Kidney epithelial cell (primary cell): Measurements from ENCODE around the gene OPCML. TPM values are rescaled to one million over a fixed set of nuclear protein-coding genes. Genes with fewer than 3 reads are reported as not detected.

Source experiments
- DNase-seq: peaks from one replicate; pipeline ENCODE4 v3.0.0-alpha.2; 2010; ENCODE audit warnings: low read depth
- H3K27me3 ChIP-seq: 2 replicates; pipeline ENCODE4 v1.6.0; 2011; ENCODE audit warnings: low read length; ENCODE audit not compliant: control insufficient read depth, insufficient read depth
- H3K36me3 ChIP-seq: 2 replicates; pipeline ENCODE4 v1.5.1; 2011; ENCODE audit warnings: low read length; ENCODE audit not compliant: control insufficient read depth, insufficient read depth
- H3K4me3 ChIP-seq: 2 replicates; pipeline ENCODE4 v1.5.1; 2011; ENCODE audit warnings: low read depth, mild to moderate bottlenecking, control low read depth, low read length
- CTCF ChIP-seq: IDR thresholded peaks from 2 replicates; pipeline ENCODE4 v1.5.1; 2011; ENCODE audit warnings: mild to moderate bottlenecking, moderate library complexity, low read length, control low read depth, inconsistent platforms; ENCODE audit not compliant: insufficient read depth, poor library complexity, severe bottlenecking
- total RNA-seq: library from RNA; depleted of rRNA; stranded (reverse); fragments of >200 nt; gene quantifications from 2 replicates; pipeline ENCODE4 v1.2.3, GENCODE V29; 2015

OPCML gene
- total RNA-seq, 1 donor from 2014 or later = under 0.01 TPM

DNA sequence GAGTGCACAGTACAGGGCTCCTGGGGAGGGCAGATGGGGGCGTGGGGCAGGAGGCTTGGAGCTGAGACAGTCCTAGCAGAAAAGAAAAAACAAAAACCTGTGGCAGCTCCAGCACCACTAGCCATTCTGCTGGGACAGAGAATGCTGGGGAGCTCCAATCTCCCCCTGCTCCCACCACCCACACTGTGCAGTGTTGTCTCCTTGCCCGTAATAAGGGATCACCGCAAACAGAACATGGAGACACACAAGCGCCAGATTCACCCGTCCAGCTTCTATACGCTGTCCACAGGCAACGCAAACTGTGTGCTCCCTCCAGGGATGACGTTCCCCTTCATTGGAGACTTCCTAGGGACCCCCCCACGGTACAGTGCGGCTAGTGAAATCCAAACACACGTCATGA, 31.4 kb downstream of the OPCML start:
- Histone ChIP-seq H3K4me3 (no peak overlapping the region), H3K27me3 (no peaks in the 10 kb centered on the region), H3K36me3 (no peaks in the 10 kb centered on the region)
- no peak for TF ChIP-seq CTCF
- DNase-seq = no peak

- no peak for TF ChIP-seq CTCF
- no peak for DNase-seq
- H3K4me3 ChIP-seq = no peak overlapping the region
- no peaks in the 10 kb centered on the region for H3K36me3 ChIP-seq
- no peaks in the 10 kb centered on the region for H3K27me3 ChIP-seq
Measured at GRCh38 chr11:133500435-133500834, 31.9 kb downstream of the OPCML start.

DNA sequence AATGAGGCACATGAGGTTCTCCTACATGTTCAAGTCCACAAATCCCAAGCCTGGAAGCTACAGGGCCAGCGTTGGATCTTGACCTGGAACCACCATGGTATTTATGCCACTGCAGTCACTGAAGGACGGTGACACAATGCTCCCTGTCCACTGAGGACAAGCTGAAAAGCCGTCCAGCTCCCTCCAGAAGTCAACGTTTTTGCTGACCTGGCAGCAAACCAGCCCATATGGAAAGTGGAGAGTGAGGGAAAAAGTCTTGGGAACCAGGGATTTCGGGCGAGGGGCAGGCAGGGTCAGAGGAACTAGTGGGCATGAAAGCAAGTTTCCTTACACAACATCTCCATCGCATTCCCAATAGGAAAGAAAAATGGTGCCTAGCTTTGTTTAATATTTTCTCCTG, 33.3 kb downstream of the OPCML start:
- Histone ChIP-seq H3K36me3 (no peaks in the 10 kb centered on the region), H3K27me3 (no peaks in the 10 kb centered on the region), H3K4me3 (no peak overlapping the region)
- no peak for TF ChIP-seq CTCF
- DNase-seq = no peak

DNA sequence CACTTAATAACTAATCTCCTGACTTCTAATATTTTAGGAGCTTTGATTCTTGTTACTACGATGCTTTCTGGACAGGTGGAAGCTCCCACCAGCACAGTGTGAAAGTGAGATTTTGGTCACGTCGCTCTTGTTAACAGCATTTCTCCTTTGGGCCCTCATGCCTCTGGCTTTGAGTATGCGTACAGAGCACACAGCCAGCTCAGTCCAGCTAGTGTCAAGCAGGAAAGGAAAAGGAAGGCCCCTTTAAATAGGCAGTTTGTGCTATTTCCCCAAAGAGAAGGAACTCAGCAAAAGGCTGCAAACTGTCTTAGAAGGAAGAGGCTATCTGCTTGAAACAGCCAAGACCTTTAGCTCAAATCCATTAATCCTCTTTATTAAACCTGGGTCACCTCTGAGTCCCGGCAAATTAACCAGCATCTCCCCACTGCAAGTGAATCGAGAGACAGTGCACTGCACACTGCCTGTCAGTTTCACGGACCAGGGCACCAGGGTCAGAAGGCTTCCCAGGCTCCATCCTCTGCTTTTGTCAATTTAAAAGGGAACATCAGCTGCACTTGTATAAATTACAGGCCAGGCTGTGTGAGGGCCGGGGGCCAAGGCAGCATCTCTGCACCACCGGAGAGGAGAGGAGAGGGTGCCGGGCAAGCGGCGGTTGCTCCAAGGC, 34.7 kb downstream of the OPCML start:
- no peak for DNase-seq
- no peak overlapping the region for H3K4me3 ChIP-seq
- H3K27me3 ChIP-seq = no peaks in the 10 kb centered on the region
- no peaks in the 10 kb centered on the region for H3K36me3 ChIP-seq
- TF ChIP-seq CTCF = no peak

DNA sequence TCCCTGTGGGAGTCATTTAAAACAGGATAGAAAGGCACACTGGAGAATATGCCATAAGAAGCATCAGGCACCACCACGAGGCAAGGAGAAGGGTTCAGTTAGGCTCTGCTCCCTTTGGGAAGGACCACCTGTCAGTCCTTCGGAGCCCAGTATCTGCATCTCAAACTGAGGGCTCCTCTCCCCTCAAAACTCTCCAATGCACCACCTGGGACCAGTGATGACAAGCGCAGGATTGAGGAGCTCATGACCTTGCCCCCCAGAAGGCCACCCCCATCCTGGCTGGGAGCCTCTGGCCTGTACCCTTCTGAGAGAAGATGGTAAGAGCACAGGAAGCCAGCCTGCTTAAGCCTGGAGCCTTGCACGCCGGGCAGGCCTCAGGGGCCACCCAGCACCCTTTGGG, 39.4 kb downstream of the OPCML start:
- H3K27me3 ChIP-seq = no peaks in the 10 kb centered on the region

More for the DNA sequence above, 39.4 kb downstream of the OPCML start:
- no peaks in the 10 kb centered on the region for H3K36me3 ChIP-seq
- no peak for TF ChIP-seq CTCF
- no peak overlapping the region for H3K4me3 ChIP-seq
- DNase-seq = no peak
